NCI-H460 (cell line): Measurements from ENCODE around the gene RAB3B. TPM values are rescaled to one million over a fixed set of nuclear protein-coding genes. Genes with fewer than 3 reads are reported as not detected.
"Not testable (repeated sequence)": the region's sequence is repeated elsewhere in the genome, so short reads cannot be mapped to it uniquely, and the experiment has no call there.

Source experiments
- DNase-seq: peaks from one replicate; pipeline ENCODE4 v3.0.0-alpha.2; 2016; ENCODE audit warnings: low read depth; ENCODE audit errors: extremely low read depth
- polyA plus RNA-seq: library from polyadenylated mRNA; depleted of rRNA; stranded (reverse); fragments of >200 nt; gene quantifications from 2 replicates; pipeline ENCODE4 v1.2.3, GENCODE V29; 2014; cell fraction: nucleus; rRNA removed
- total RNA-seq: library from RNA; depleted of rRNA; stranded (reverse); fragments of >200 nt; shearing (Covaris generic); gene quantifications from 2 replicates; pipeline ENCODE4 v1.2.3, GENCODE V29; 2014; rRNA removed

Gene RAB3B
- total RNA-seq, result 88.3 and 96.5 TPM in 2 replicates
- 49.5 and 61.5 TPM in 2 replicates for polyA plus RNA-seq

- DNase-seq, result peak; percentile 65
These were observed at the start of gene RAB3B for GRCh38 chr1:51990478-51990965. TSS of gene RAB3B (minus strand) at chr1:51990700. CDS start at chr1:51977117, 13,583 bp downstream.

GRCh38 chr1:52037909-52038308 is 47.4 kb upstream of the RAB3B start:
- no peak for DNase-seq

- no peak for DNase-seq
These were observed 46.9 kb upstream of the RAB3B start for GRCh38 chr1:52037402-52037814.

GRCh38 chr1:52034050-52034384 is 43.5 kb upstream of the RAB3B start:
- DNase-seq, result no peak

GRCh38 chr1:52033190-52034049 is 42.9 kb upstream of the RAB3B start, which contains the start of gene KTI12:
TSS of gene KTI12 (minus strand) at chr1:52033810. CDS start at chr1:52033761, 49 bp downstream.
- DNase-seq, result peak; percentile 59

GRCh38 chr1:52032785-52033131 is 42.3 kb upstream of the RAB3B start:
- DNase-seq, result peak; percentile 30

- DNase-seq, result no peak
These were observed 41.8 kb upstream of the RAB3B start for GRCh38 chr1:52032124-52032784.

- not testable (repeated sequence) for DNase-seq
These were observed 38.3 kb upstream of the RAB3B start for GRCh38 chr1:52028839-52029238.

GRCh38 chr1:52028328-52028727 is 37.8 kb upstream of the RAB3B start:
- no peak for DNase-seq

GRCh38 chr1:52026278-52026677 is 35.8 kb upstream of the RAB3B start:
- no peak for DNase-seq

GRCh38 chr1:52022133-52022532 is 31.6 kb upstream of the RAB3B start:
- no peak for DNase-seq

GRCh38 chr1:52008071-52008809 is 17.7 kb upstream of the RAB3B start:
- no peak for DNase-seq

GRCh38 chr1:52007215-52008002 is 16.9 kb upstream of the RAB3B start:
- no peak for DNase-seq

- not testable (repeated sequence) for DNase-seq
These were observed 15.6 kb upstream of the RAB3B start for GRCh38 chr1:52006081-52006553.

GRCh38 chr1:52005548-52005947 is 15.0 kb upstream of the RAB3B start:
- not testable (repeated sequence) for DNase-seq

GRCh38 chr1:52003877-52004276 is 13.4 kb upstream of the RAB3B start:
- DNase-seq, result no peak

GRCh38 chr1:52002038-52002917 is 11.8 kb upstream of the RAB3B start:
- DNase-seq, result peak; percentile 85

- no peak for DNase-seq
These were observed 8.2 kb upstream of the RAB3B start for GRCh38 chr1:51998701-51999100.

- no peak for DNase-seq
These were observed 7.5 kb upstream of the RAB3B start for GRCh38 chr1:51997974-51998382.
